SJSA1 (cell line): Measurements from ENCODE around the gene STON2. TPM values are rescaled to one million over a fixed set of nuclear protein-coding genes. Genes with fewer than 3 reads are reported as not detected.

Experiments
- DNase-seq, 2 experiments: peaks; one replicate each; pipeline ENCODE4 v3.0.0-alpha.2; 2015 to 2020; ENCODE audit warnings: low spot score in 2 of 2, low read depth in 1 of 2
- H3K27ac ChIP-seq: fragments of 250-450 bp; sonication (Bioruptor Pico); 2 replicates; pipeline ENCODE4 v1.5.1; 2020; ENCODE audit warnings: mild to moderate bottlenecking, moderate library complexity
- H3K27me3 ChIP-seq: fragments of 250-450 bp; sonication (Bioruptor Pico); replicated peaks from 2 replicates; pipeline ENCODE4 v1.5.1; 2020; ENCODE audit warnings: mild to moderate bottlenecking, moderate library complexity
- H3K36me3 ChIP-seq: fragments of 250-450 bp; sonication (Bioruptor Pico); 2 replicates; pipeline ENCODE4 v1.5.1; 2020; ENCODE audit warnings: mild to moderate bottlenecking
- H3K4me1 ChIP-seq: fragments of 250-450 bp; sonication (Bioruptor Pico); replicated peaks from 2 replicates; pipeline ENCODE4 v1.6.1; 2021; ENCODE audit warnings: mild to moderate bottlenecking
- H3K4me3 ChIP-seq: fragments of 250-450 bp; sonication (Bioruptor Pico); 2 replicates; pipeline ENCODE4 v1.5.1; 2020; ENCODE audit warnings: mild to moderate bottlenecking
- H3K9me3 ChIP-seq: fragments of 250-450 bp; sonication (Bioruptor Pico); replicated peaks from 2 replicates; pipeline ENCODE4 v1.5.1; 2020; ENCODE audit warnings: mild to moderate bottlenecking
- total RNA-seq: library from RNA; depleted of rRNA; stranded (reverse); fragments of >200 nt; shearing (Covaris generic); gene quantifications from 2 replicates; pipeline ENCODE4 v1.2.3, GENCODE V29; 2014

Gene STON2
- total RNA-seq, 1 experiment from 2014 or later: 0.08 TPM

DNA sequence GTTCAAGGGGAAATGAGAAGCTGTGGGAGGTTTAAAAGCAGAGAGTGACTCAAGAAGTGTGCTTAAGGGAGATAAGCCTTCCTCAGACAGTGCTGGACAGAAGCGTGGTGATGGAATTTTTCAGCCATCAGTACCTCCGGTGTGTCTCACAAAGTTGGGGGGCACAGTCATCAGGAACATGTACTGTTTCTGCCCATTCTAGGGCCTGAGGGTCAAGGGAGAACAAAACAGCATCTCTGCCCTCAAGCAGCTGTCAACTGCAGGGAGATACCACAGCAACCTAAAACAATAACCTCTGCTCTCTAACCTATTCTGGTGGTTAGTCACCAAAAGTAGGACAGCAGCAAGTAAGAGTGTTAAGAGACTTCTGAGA, 2.0 kb upstream of the STON2 start:
- Histone ChIP-seq H3K36me3 (no peaks in the 10 kb centered on the region), H3K4me1 (no peaks in the 10 kb centered on the region), H3K4me3 (no peak overlapping the region), H3K27ac (no peak overlapping the region), H3K27me3 (no peaks in the 10 kb centered on the region), H3K9me3 (no peaks in the 10 kb centered on the region)
- no peak for DNase-seq

GRCh38 chr14:81401420-81402122, 1.4 kb upstream of the STON2 start:
- Histone ChIP-seq H3K36me3 (no peaks in the 10 kb centered on the region), H3K27ac (no peak overlapping the region), H3K4me3 (no peak overlapping the region), H3K4me1 (no peaks in the 10 kb centered on the region), H3K27me3 (no peaks in the 10 kb centered on the region), H3K9me3 (no peaks in the 10 kb centered on the region)
- no peak for DNase-seq

- no peak overlapping the region for H3K27ac ChIP-seq
- no peak overlapping the region for H3K4me3 ChIP-seq
- no peaks in the 10 kb centered on the region for H3K9me3 ChIP-seq
Observed at GRCh38 chr14:81400852-81401251, 728 bp upstream of the STON2 start.

GRCh38 chr14:81398196-81398891, 1.8 kb downstream of the STON2 start:
- Histone ChIP-seq H3K4me1 (no peaks in the 10 kb centered on the region), H3K27ac (no peak overlapping the region), H3K4me3 (no peak overlapping the region), H3K9me3 (no peaks in the 10 kb centered on the region), H3K27me3 (no peaks in the 10 kb centered on the region), H3K36me3 (no peaks in the 10 kb centered on the region)
- DNase-seq: no peak

More at GRCh38 chr14:81400852-81401251, 728 bp upstream of the STON2 start:
- Histone ChIP-seq H3K27me3 (no peaks in the 10 kb centered on the region), H3K36me3 (no peaks in the 10 kb centered on the region), H3K4me1 (no peaks in the 10 kb centered on the region)
- no peak for DNase-seq

DNA sequence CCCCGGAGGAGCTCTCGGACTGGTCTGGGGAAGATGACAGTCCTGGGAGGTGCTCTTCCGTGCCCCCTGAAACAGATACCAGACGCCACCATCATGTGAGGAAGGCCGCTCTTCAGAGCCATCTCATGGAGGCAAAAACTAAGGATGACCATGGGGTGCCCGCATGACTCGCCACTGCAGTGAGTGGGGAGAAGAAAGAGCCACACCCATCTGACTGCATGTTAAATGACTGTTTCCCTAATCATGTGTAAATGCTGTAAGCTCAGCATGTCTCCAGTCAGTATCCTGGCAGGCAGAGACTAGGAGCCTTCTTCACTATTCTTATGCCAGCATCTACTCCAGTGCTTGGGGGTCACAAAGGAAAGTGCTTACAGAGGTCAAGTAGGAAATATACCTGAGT, 4.0 kb downstream of the STON2 start:
- Histone ChIP-seq H3K27ac (no peak overlapping the region), H3K4me3 (no peak overlapping the region), H3K36me3 (no peaks in the 10 kb centered on the region), H3K27me3 (no peaks in the 10 kb centered on the region), H3K9me3 (no peaks in the 10 kb centered on the region), H3K4me1 (no peaks in the 10 kb centered on the region)
- DNase-seq: no peak

DNA sequence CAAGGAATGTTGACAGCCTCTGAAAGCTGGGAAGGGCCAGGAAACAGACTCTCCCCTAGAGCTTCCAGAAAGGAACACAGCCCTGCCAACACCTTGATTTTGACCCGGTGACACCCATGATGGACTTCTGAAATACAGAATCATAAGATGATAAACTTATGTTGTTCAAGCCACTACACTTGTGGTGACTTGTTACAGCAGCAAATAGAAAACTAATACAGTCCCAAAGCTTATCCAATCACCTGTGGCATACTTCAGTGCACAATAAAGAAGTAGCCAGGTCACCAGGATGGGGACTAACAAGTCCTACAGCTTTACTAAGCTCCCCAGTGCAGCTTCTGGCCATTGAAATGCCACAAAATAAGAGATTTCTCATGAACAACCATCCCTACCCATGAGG, 5.4 kb downstream of the STON2 start:
- Histone ChIP-seq H3K9me3 (no peaks in the 10 kb centered on the region), H3K27me3 (no peaks in the 10 kb centered on the region), H3K36me3 (no peaks in the 10 kb centered on the region), H3K4me1 (no peaks in the 10 kb centered on the region), H3K4me3 (no peak overlapping the region), H3K27ac (no peak overlapping the region)
- no peak for DNase-seq

GRCh38 chr14:81392976-81393643, 7.0 kb downstream of the STON2 start:
- Histone ChIP-seq H3K4me3 (no peak overlapping the region), H3K27me3 (no peaks in the 10 kb centered on the region), H3K36me3 (no peaks in the 10 kb centered on the region), H3K4me1 (no peaks in the 10 kb centered on the region), H3K9me3 (no peaks in the 10 kb centered on the region), H3K27ac (no peak overlapping the region)
- no peak for DNase-seq

DNA sequence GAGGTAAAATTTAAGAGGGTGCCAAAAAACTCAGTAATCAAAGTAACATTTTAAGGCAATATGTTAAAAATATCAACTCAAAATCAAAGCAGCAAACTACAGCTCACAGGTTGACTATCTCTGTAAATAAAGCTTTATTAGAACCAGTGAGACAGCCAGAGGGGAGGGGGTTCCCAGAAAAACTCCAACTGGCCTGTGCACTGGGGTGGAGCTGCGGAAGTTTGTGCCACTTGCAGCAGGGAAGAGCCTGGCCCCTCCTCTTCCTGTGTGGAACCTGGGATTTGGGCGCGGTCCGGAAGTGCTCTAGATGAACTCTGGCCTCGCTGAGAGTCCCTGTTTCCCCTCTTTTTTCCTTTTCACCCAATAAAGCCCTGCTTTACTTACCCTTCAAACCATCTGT, 8.1 kb downstream of the STON2 start:
- H3K4me1 ChIP-seq: no peaks in the 10 kb centered on the region
- DNase-seq: no peak
- H3K4me3 ChIP-seq: no peak overlapping the region
- H3K9me3 ChIP-seq: no peaks in the 10 kb centered on the region
- no peak overlapping the region for H3K27ac ChIP-seq
- no peaks in the 10 kb centered on the region for H3K27me3 ChIP-seq
- H3K36me3 ChIP-seq: no peaks in the 10 kb centered on the region

DNA sequence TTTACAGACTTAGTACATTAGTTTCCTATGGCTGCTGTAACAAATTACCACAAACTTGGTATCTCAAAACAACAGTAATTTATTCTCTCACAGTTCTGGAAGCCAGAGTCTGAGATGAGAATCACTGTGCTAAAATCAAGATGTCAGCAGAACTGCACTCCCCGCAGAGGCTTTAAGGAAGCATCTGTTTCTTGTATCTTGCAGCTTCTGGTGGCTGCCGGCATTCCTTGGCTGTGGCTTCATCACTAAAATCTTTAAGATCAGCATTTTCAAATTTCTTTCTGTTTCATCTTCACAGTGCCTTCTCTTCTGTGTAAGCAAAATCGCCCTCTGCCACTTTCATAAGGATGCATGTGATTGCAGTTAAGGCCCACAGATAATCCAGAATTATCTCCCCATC, 9.4 kb downstream of the STON2 start:
- no peaks in the 10 kb centered on the region for H3K36me3 ChIP-seq
- no peaks in the 10 kb centered on the region for H3K27me3 ChIP-seq
- no peak for DNase-seq
- no peaks in the 10 kb centered on the region for H3K9me3 ChIP-seq
- no peaks in the 10 kb centered on the region for H3K4me1 ChIP-seq
- no peak overlapping the region for H3K27ac ChIP-seq
- no peak overlapping the region for H3K4me3 ChIP-seq

DNA sequence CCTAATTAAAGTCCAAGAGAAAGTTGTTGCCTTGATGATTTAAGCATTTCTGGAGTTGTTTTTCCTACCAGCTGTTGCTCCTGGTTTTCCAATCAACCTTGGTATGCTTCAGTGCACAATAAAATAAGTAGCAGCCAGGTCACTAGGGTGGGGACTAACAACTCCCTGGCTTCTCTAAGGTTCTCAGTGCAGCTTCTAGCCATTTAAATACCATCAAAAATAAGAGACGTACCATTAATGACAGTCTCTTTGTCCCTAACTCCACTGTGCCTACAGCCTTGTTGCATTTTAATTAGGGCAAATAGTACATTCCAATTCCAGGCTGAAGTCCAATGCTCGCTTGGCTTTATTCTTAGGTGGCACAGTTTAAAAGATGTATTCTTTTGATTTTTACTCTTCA, 11.8 kb downstream of the STON2 start:
- no peak for DNase-seq
- Histone ChIP-seq H3K27me3 (no peaks in the 10 kb centered on the region), H3K36me3 (no peaks in the 10 kb centered on the region), H3K9me3 (no peaks in the 10 kb centered on the region), H3K4me1 (no peaks in the 10 kb centered on the region), H3K27ac (no peak overlapping the region), H3K4me3 (no peak overlapping the region)

DNA sequence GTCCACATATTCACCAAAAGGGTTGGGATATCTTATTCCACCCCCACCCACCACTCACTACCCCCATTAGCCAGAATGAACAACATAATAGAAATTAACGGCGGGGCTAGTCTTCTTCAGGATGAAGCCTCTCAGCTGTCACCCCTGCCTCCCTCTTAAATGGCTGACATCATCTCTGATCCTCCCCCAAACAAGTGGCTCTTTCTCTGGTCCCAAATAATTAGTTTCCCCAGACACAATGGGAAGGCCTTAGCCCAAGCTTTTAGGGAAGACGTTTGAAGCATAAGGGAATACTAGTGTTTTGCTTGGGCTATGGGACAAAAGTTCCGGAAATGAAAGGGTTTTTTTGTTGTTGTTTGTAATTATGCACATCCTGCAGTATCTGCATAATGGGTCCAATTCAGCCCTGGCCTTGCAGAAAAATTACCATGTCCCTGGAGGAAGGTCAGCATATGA, 13.8 kb downstream of the STON2 start:
- Histone ChIP-seq H3K36me3 (no peaks in the 10 kb centered on the region), H3K27me3 (no peaks in the 10 kb centered on the region), H3K4me3 (no peak overlapping the region), H3K4me1 (no peaks in the 10 kb centered on the region), H3K27ac (no peak overlapping the region), H3K9me3 (no peaks in the 10 kb centered on the region)
- DNase-seq: no peak

- Histone ChIP-seq H3K36me3 (no peaks in the 10 kb centered on the region), H3K4me1 (no peaks in the 10 kb centered on the region), H3K27ac (no peak overlapping the region), H3K27me3 (no peaks in the 10 kb centered on the region), H3K9me3 (no peaks in the 10 kb centered on the region), H3K4me3 (no peak overlapping the region)
- DNase-seq: no peak
Observed at GRCh38 chr14:81385886-81386285, 14.2 kb downstream of the STON2 start.

GRCh38 chr14:81385419-81385818, 14.7 kb downstream of the STON2 start:
- no peak for DNase-seq

DNA sequence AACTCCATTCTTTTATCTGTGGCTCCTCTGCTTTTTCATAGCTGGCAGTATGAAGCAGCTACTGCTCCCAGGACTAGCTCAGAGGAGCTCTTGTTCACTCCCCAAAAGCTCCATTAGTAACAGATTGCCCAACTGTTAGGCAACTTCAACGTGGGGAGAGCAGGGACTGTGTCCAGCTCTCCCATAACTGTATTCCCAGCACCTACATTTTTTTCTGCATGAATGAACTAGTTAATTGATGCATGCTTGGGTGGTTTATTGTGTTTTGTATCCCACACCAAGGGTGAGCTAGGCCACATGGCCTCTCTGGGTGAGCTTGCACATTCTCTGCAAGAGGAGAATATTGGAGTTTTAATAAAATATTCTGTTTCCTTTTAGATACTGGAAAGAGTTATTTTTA, 15.2 kb downstream of the STON2 start:
- Histone ChIP-seq H3K9me3 (no peaks in the 10 kb centered on the region), H3K4me1 (no peaks in the 10 kb centered on the region), H3K36me3 (no peaks in the 10 kb centered on the region), H3K27me3 (no peaks in the 10 kb centered on the region), H3K4me3 (no peak overlapping the region), H3K27ac (no peak overlapping the region)
- no peak for DNase-seq

More at GRCh38 chr14:81385419-81385818, 14.7 kb downstream of the STON2 start:
- no peaks in the 10 kb centered on the region for H3K4me1 ChIP-seq
- H3K9me3 ChIP-seq: no peaks in the 10 kb centered on the region
- H3K27me3 ChIP-seq: no peaks in the 10 kb centered on the region
- H3K27ac ChIP-seq: no peak overlapping the region
- H3K36me3 ChIP-seq: no peaks in the 10 kb centered on the region
- no peak overlapping the region for H3K4me3 ChIP-seq
